ENCODE results near the gene ZBTB12.
A peak's percentile ranks its signal among the peaks of the same experiment; 100 is the strongest.
"Not testable (repeated sequence)": the region's sequence is repeated elsewhere in the genome, so short reads cannot be mapped to it uniquely, and the experiment has no call there.

ZBTB12 gene

GRCh38 chr6:31919624-31920303, 17.9 kb upstream of the ZBTB12 start:
- DNase-seq = no peak

DNA sequence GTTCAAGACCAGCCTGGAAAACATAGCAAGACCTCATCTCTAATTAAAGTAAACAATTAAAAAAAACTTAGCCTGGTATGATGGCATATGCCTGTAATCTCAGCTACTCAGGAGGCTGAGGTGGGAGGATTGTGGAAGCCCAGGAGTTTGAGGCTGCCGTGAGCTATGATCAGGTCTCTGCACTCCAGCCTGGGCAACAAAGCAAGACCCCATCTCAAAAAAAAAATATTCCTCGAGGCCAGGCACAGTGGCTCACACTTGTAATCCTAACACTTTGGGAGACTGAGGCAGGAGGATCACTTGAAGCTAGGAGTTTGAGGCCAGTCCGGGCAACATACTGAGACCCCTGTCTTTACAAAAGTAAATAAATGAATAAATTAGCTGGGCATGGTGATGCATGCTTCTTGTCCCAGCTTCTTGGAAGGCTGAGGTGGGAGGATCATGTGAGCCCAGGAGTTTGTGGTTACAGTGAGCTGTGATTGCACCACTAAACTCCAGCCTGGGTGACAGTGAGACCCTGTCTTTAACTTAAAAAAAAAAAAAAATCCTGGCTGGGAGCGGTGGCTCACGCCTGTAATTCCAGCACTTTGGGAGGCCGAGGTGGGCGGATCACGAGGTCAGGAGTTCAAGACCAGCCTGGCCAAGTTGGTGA, 16.3 kb upstream of the ZBTB12 start:
- no peak for DNase-seq

GRCh38 chr6:31915756-31916155, 13.9 kb upstream of the ZBTB12 start:
- DNase-seq = no peak

GRCh38 chr6:31915351-31915750, 13.5 kb upstream of the ZBTB12 start:
- no peak for DNase-seq

GRCh38 chr6:31911826-31912585, 10.1 kb upstream of the ZBTB12 start:
- DNase-seq = no peak

DNA sequence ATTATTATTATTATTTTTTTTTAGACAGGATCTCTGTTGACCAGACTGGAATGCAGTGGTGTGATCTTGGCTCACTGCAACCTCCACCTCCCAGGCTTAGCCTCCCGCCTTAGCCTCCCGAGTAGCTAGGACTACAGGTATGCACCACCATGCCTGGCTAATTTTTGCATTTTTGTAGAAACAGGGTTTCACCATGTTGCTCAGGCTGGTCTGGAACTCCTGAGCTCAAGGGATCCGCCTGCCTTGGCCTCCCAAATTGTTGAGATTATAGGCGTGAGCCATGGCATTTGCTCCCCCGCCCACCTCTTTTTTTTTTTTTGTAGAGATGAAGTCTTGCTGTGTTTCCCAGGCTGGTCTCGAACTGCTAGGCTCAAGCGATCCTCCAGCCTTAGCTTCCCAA, 7.4 kb upstream of the ZBTB12 start:
- not testable (repeated sequence) for DNase-seq

DNA sequence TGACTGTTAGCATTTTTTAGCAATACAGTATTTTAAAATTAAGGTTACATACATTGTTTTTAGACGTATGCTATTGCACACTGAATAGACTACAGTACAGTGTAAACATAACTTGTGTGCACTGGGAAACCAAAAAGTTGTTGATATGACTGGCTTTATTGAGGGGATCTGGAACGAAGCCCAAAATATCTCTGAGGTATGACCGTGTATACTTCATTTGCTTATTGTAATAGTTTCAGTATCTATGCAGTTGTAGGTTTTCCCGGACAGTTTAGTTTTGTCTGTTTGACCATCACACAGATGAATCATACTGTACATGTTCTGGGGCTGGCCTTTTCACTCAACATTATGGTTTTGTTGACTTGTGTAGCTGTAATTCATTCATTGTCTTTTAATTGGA, 6.9 kb upstream of the ZBTB12 start:
- no peak for DNase-seq

GRCh38 chr6:31908255-31908654, 6.4 kb upstream of the ZBTB12 start:
- not testable (repeated sequence) for DNase-seq

DNA sequence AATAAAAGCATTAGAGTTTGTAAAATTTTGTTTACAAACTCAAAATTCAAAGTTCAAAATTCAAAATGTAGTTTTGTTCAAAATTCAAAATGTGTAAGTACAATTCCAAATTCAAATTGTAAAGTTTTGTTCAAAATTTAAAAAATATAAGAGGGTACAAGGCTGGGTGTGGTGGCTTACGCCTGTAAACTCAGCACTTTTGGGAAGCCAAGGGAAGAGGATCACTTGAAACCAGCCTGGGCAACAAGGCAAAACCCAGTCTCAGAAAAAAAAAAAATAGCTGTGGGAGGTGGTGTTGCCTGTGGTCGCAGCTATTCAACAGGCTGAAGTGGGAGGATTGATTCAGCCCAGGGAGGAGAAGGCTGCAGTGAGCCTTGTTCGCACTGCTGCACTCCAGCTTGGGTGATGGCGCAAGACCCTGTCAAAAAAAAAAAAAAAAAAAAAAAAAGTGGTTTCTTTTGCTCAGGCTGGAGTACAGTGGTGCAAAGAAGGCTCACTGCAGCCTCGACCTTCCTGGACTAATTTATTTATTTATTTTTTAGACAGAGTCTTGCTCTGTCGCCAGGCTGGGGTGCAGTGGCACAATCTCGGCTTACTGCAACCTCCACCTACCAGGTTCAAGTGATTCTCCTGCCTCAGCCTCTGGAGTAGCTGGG, 5.4 kb upstream of the ZBTB12 start:
- no peak for DNase-seq

GRCh38 chr6:31906727-31907126, 4.8 kb upstream of the ZBTB12 start:
- not testable (repeated sequence) for DNase-seq

GRCh38 chr6:31906122-31906521, 4.2 kb upstream of the ZBTB12 start:
- DNase-seq = no peak

GRCh38 chr6:31905041-31905440, 3.2 kb upstream of the ZBTB12 start:
- DNase-seq = no peak

DNA sequence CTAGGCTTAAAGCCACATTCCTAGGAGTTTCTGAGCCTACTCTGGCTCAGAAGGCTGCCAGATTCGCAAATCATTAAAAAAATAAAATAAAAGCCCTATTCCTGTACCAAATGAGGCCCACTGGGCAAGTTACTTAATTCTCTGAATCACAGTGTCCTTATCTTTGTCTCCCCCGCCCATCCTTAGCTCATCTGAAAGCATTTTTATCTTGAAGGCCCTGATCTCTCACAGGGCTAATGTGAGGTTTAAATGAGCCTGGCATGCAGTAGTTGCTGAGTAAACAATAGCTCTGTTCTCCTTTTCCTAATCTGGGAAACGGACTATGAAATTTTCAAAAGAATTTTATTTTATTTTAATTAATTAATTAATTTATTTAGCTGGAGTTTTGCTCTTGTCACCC, 2.1 kb upstream of the ZBTB12 start:
- no peak for DNase-seq

DNA sequence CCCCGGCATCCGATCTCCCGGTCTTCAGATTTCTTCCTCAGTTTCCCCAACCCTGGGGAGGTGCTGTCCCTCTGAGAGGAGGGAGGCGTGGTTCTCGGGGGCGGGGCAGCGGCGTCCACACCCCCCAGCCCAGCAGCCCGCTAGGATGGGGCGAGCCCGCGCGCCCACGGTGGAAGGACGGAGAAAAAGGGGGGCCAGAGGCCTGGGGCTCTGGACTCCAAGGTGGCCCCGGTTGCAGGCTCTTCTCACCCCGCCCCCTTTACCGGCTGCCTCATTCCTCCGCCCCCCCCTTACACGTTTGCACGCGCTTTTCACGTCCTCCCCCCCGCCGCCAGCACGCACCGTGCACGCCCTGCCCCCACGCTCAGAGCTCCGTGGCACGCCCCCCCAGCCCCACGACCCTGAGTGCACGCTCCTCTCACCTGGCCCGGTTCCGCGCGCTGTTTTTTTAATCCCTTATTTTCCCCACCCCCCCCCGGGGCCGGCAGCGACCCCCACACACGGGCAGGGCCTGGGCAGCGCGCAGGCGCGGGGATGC, 402 bp downstream of the ZBTB12 start:
- peak; percentile 59 to 66 for DNase-seq

DNA sequence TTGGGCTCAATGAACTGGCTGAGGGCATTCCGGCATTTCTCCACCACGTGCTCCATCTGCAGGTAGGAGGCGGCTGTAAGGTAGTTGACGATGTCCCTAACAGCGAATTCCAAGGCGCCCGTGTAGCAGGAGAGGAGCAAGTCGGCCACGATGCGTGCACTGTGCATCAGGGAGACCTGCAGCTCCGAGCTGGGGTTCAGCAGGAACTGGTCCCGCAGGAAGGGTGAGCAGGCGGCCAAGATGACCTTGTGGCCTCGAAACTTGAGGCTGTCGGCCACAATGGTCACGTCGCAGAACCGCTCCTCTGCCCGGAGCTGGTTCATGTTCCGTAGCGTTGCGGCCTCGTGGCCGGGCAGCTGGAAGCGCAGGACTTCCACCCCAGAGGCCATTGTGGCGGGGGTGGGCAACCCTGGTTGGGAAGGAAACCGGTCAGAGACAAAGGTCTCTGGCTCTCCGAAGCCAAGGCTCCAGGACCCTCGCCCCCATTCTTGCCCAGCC, 920 bp downstream of the ZBTB12 start:
- no peak for DNase-seq

- DNase-seq = peak; percentile 19 to 32
Observed at GRCh38 chr6:31899882-31900722, 1.8 kb downstream of the ZBTB12 start.

GRCh38 chr6:31899215-31899614, 2.7 kb downstream of the ZBTB12 start:
- no peak for DNase-seq

DNA sequence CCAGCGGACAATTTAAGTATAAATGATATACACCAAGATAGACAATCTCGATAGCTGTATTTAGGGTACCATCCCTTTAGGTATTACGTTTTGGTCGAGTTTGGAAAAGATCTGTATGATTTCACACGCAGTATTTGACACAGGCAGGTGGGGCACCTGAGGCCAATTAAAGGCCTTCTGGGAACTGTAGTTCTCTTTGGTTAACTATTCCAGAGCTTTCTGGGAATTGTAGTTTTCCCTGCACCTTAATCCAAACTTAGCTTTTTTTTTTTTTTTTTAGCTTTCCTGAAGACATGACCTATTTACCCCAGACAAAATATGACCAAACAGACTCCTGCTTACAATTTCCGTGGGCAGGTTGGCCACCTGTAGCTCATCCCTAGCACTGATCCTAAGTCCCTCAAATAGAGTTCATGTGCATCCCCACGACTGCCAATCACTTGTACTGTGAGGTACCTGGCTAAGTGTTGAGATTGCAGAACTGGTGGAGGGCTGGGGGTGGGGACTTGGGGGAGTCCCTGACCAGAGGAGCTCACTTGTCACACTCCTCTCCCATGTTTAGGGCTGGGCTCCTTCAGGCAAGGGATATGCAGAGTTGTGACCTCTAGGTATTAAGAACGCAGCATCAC, 3.4 kb downstream of the ZBTB12 start:
- DNase-seq = peak; percentile 38 to 68

- peak; percentile 85 to 87 for DNase-seq
Observed at GRCh38 chr6:31897612-31898382, 4.1 kb downstream of the ZBTB12 start, which contains the start of gene EHMT2. Gene EHMT2 (minus strand): TSS chr6:31897698. CDS start chr6:31897677, 21 bp downstream.

DNA sequence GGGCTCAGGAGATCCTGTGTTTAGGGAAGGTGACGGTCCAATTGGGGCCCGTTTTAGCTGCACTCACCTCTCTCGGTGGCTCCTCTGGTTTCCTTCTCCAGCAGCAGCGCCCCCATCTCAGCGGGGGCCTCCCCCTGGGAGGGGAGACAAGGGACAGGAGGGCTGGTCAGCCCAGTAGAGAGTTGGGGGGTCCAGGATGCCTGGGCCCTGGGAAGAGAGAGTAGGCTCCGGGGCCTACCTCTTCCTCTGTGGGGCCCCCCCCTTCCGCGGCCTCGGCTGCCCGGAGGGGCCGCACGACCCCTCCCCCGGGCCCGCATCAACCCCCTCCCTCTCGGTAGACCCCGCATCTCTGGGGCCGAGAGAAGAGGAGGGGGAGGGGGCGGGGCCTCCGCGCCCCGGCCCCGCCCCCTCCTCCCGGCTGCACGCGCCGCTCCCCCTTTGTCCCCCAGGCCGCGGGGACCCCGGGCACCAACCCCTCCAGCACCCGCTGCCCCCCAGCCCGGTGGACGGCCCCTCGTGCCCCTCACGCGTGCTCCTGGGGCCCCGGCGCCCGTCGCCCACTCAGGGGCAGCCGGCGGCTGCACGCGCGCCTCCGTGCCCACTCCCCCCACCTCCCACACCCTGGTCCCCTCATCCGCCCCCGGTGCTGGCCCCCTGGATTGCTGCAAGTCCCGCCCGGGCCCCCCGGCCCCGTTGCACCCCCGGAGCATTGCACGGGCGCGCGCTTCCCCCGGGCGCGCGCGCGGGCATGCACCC, 4.9 kb downstream of the ZBTB12 start:
- DNase-seq = no peak

Measured in CD4-positive, alpha-beta T cell treated with Interleukin-1 beta for 1 hour (primary cell).